ENCODE measurements around the gene SDCCAG8.
A peak's percentile ranks its signal among the peaks of the same experiment; 100 is the strongest.

SDCCAG8 gene

GRCh38 chr1:243249214-243249613 lies 6.6 kb upstream of the SDCCAG8 start (continued):
- TF ChIP-seq CTCF (tag by site-specific recombination; IDR thresholded peaks at IDR 0.05) (no peak), MZF1 (tag by site-specific recombination; IDR thresholded peaks at IDR 0.05; ENCODE audit: borderline replicate concordance) (no peak), ZNF521 (tag by site-specific recombination; IDR thresholded peaks at IDR 0.05) (no peak), KLF17 (tag by site-specific recombination; IDR thresholded peaks at IDR 0.05) (no peak), REPIN1 (tag by site-specific recombination; IDR thresholded peaks at IDR 0.05; ENCODE audit: low read depth) (no peak), ZNF792 (tag by site-specific recombination; IDR thresholded peaks at IDR 0.05) (no peak), ZNF404 (tag by site-specific recombination; IDR thresholded peaks at IDR 0.05) (peak; percentile 81), SETDB1 (IDR thresholded peaks at IDR 0.05; ENCODE audit: insufficient read length, low read length) (no peak), ZNF585B (tag by site-specific recombination; IDR thresholded peaks at IDR 0.05) (no peak), ZNF510 (tag by site-specific recombination; IDR thresholded peaks at IDR 0.05; ENCODE audit: insufficient replicate concordance) (peak; percentile 84), GLI2 (tag by site-specific recombination; IDR thresholded peaks at IDR 0.05; ENCODE audit: borderline replicate concordance, low read depth) (no peak; the same call in 1 of the 2 replicates), ZBTB11 (tag by site-specific recombination; conservative IDR thresholded peaks at IDR 0.05; ENCODE audit: low read depth) (peak; percentile 76), ZNF354C (tag by site-specific recombination; IDR thresholded peaks at IDR 0.05; ENCODE audit: borderline replicate concordance, low read depth) (0 out of 2 replicates have a peak, but pooled peaks have one; percentile 34), ZNF571 (tag by site-specific recombination; IDR thresholded peaks at IDR 0.05) (no peak), ZNF175 (tag by site-specific recombination; IDR thresholded peaks at IDR 0.05) (no peak), ZNF639 (tag by site-specific recombination; IDR thresholded peaks at IDR 0.05) (no peak), ZNF23 (tag by site-specific recombination; IDR thresholded peaks at IDR 0.05; ENCODE audit: borderline replicate concordance) (no peak), REST (tag by site-specific recombination; IDR thresholded peaks at IDR 0.05) (peak; percentile 64; the same call in 1 of the 2 replicates)

Measured in HEK293 (cell line).